Fibroblast of villous mesenchyme (primary cell): ENCODE results near the gene THSD4. TPM values are rescaled to one million over a fixed set of nuclear protein-coding genes. Genes with fewer than 3 reads are reported as not detected.

Source experiments
- DNase-seq: peaks from one replicate; pipeline ENCODE4 v3.0.0-alpha.2; 2010; ENCODE audit warnings: low read depth
- H3K4me3 ChIP-seq: 2 replicates; pipeline ENCODE4 v1.5.1; 2011; ENCODE audit warnings: low read depth, mild to moderate bottlenecking, low read length
- total RNA-seq: library from RNA; depleted of rRNA; stranded (reverse); fragments of >200 nt; gene quantifications from 2 replicates; pipeline ENCODE4 v1.2.3, GENCODE V29; 2012
- TF ChIP-seq, protein P1 (sequence below): IDR thresholded peaks from 2 replicates; pipeline ENCODE4 v1.5.1; 2012; ENCODE audit warnings: low read depth, mild to moderate bottlenecking, low read length; ENCODE audit not compliant: insufficient read depth

THSD4 gene
- total RNA-seq, 1 donor, result 76.4 TPM

DNA sequence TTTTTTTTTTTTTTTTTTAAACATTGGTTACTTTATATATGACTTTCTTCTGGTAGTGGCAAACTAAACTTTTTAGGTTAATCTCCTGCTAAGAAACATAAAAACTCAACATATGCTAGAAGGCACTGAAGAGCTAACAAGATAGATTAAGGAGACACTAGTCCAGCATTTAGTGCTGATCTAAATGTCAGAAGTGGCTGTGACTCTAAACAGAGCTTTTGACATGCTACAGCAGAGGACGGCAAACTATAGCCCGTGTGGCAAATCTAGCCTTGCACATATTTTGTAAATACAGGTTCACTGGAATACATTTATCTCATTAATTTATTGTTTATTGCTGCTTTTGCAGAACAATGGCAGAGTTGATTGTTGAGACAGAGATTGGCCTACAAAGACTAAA is 715.7 kb downstream of the THSD4 start:
- no peak overlapping the region for H3K4me3 ChIP-seq
- TF ChIP-seq, protein P1, sequence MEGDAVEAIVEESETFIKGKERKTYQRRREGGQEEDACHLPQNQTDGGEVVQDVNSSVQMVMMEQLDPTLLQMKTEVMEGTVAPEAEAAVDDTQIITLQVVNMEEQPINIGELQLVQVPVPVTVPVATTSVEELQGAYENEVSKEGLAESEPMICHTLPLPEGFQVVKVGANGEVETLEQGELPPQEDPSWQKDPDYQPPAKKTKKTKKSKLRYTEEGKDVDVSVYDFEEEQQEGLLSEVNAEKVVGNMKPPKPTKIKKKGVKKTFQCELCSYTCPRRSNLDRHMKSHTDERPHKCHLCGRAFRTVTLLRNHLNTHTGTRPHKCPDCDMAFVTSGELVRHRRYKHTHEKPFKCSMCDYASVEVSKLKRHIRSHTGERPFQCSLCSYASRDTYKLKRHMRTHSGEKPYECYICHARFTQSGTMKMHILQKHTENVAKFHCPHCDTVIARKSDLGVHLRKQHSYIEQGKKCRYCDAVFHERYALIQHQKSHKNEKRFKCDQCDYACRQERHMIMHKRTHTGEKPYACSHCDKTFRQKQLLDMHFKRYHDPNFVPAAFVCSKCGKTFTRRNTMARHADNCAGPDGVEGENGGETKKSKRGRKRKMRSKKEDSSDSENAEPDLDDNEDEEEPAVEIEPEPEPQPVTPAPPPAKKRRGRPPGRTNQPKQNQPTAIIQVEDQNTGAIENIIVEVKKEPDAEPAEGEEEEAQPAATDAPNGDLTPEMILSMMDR, result no peak
- no peak for DNase-seq

Other genes starting within 250 kb of the THSD4 start
- gene THAP10, start 223.0 kb upstream of the THSD4 start, total RNA-seq, result 1.9 and 2.6 TPM in 2 replicates
- gene LRRC49, start 222.6 kb upstream of the THSD4 start, total RNA-seq, result 10.3 and 14.2 TPM in 2 replicates